Neural cell (in vitro differentiated cells): ENCODE measurements around the gene ELMO1. TPM values are rescaled to one million over a fixed set of nuclear protein-coding genes. Genes with fewer than 3 reads are reported as not detected.

ENCODE experiments used
- H2AFZ ChIP-seq: fragments of 200-600, 300-800 bp; sonication (generic), shearing (Covaris generic); 2 replicates; pipeline ENCODE4 v1.6.0; 2014; ENCODE audit warnings: low read depth, mild to moderate bottlenecking, antibody characterized with exemption, low read length, moderate library complexity
- H3F3A ChIP-seq: fragments of 200-600 bp; shearing (Covaris generic); 2 replicates; pipeline ENCODE4 v1.6.1; 2016; ENCODE audit warnings: mild to moderate bottlenecking, moderate library complexity, mixed read lengths, antibody characterized with exemption, low read length; ENCODE audit not compliant: insufficient read depth, poor library complexity, severe bottlenecking
- H3K27ac ChIP-seq: fragments of 200-600, 300-800 bp; sonication (generic), shearing (Covaris generic); 2 replicates; pipeline ENCODE4 v1.5.1; 2014; ENCODE audit warnings: mild to moderate bottlenecking, low read length, moderate library complexity
- H3K27me3 ChIP-seq: fragments of 300-800, 200-600 bp; sonication (generic), shearing (Covaris generic); 2 replicates; pipeline ENCODE4 v1.6.0; 2014; ENCODE audit warnings: mild to moderate bottlenecking, low read depth, low read length, moderate library complexity; ENCODE audit not compliant: insufficient read depth
- H3K36me3 ChIP-seq: fragments of 300-800, 200-600 bp; sonication (generic), shearing (Covaris generic); 2 replicates; pipeline ENCODE4 v1.5.1; 2014; ENCODE audit warnings: mild to moderate bottlenecking, antibody characterized with exemption, low read length, moderate library complexity; ENCODE audit not compliant: insufficient read depth
- H3K4me2 ChIP-seq: fragments of 300-800, 200-600 bp; sonication (generic), shearing (Covaris generic); 2 replicates; pipeline ENCODE4 v1.6.0; 2014; ENCODE audit warnings: mild to moderate bottlenecking, low read length
- H3K4me3 ChIP-seq: fragments of 300-800, 200-600 bp; sonication (generic), shearing (Covaris generic); 2 replicates; pipeline ENCODE4 v1.5.1; 2014; ENCODE audit warnings: mild to moderate bottlenecking, low read length, moderate library complexity
- H3K79me2 ChIP-seq: fragments of 200-600 bp; shearing (Covaris generic); replicated peaks from 2 replicates; pipeline ENCODE4 v1.6.0; 2014; ENCODE audit warnings: mild to moderate bottlenecking, low read length, moderate library complexity; ENCODE audit not compliant: insufficient read depth
- H3K9ac ChIP-seq: fragments of 300-800, 200-600 bp; sonication (generic), shearing (Covaris generic); 2 replicates; pipeline ENCODE4 v1.6.1; 2016; ENCODE audit warnings: mild to moderate bottlenecking, low read length, mixed read lengths
- H3K9me2 ChIP-seq: fragments of 200-600 bp; shearing (Covaris generic); 2 replicates; pipeline ENCODE4 v1.6.1; 2016; ENCODE audit warnings: mild to moderate bottlenecking, low read length, mixed read lengths; ENCODE audit not compliant: insufficient read depth
- H3K9me3 ChIP-seq: fragments of 200-600, 300-800 bp; sonication (generic), shearing (Covaris generic); 2 replicates; pipeline ENCODE4 v1.6.1; 2016; ENCODE audit warnings: mild to moderate bottlenecking, mixed run types, low read length, moderate library complexity, mixed read lengths
- H4K20me1 ChIP-seq: fragments of 200-600 bp; shearing (Covaris generic); 2 replicates; pipeline ENCODE4 v1.6.1; 2016; ENCODE audit warnings: mild to moderate bottlenecking, mixed run types; ENCODE audit not compliant: insufficient read depth
- EP300 ChIP-seq: fragments of 450-650 bp; conservative IDR thresholded peaks from 2 replicates; pipeline ENCODE4 v1.6.1; 2014; ENCODE audit warnings: antibody characterized with exemption, mild to moderate bottlenecking, moderate library complexity; ENCODE audit not compliant: poor library complexity, severe bottlenecking
- EZH2 ChIP-seq: fragments of 200-600, 300-800 bp; shearing (Covaris generic), sonication (generic); IDR thresholded peaks from 2 replicates; pipeline ENCODE4 v1.6.1; 2014; ENCODE audit warnings: antibody characterized with exemption, low read length, borderline replicate concordance, mild to moderate bottlenecking; ENCODE audit not compliant: insufficient read depth, poor library complexity, severe bottlenecking
- MXI1 ChIP-seq: fragments of 450-650 bp; conservative IDR thresholded peaks from 2 replicates; pipeline ENCODE4 v1.6.1; 2014; ENCODE audit warnings: antibody characterized with exemption, mild to moderate bottlenecking; ENCODE audit not compliant: poor library complexity, severe bottlenecking
- POLR2AphosphoS5 ChIP-seq: IDR thresholded peaks from 2 replicates; pipeline ENCODE4 v1.6.1; 2012
- RAD21 ChIP-seq: fragments of 450-650 bp; conservative IDR thresholded peaks from 2 replicates; pipeline ENCODE4 v1.6.1; 2014; ENCODE audit warnings: antibody characterized with exemption, mild to moderate bottlenecking, moderate library complexity
- REST ChIP-seq: IDR thresholded peaks from 2 replicates; pipeline ENCODE4 v1.6.1; 2012; ENCODE audit warnings: borderline replicate concordance
- SMC3 ChIP-seq: fragments of 450-650 bp; conservative IDR thresholded peaks from 2 replicates; pipeline ENCODE4 v1.6.1; 2014; ENCODE audit warnings: antibody characterized with exemption, mild to moderate bottlenecking, moderate library complexity; ENCODE audit not compliant: poor library complexity
- TAF1 ChIP-seq: IDR thresholded peaks from 2 replicates; pipeline ENCODE4 v1.6.1; 2012; ENCODE audit warnings: low read depth
- polyA plus RNA-seq: library from polyadenylated mRNA; depleted of rRNA; stranded (reverse); fragments of >200 nt; gene quantifications from 2 replicates; pipeline ENCODE4 v1.2.3, GENCODE V29; 2014
- TF ChIP-seq, protein P1 (sequence below): fragments of 450-650 bp; IDR thresholded peaks from 2 replicates; pipeline ENCODE4 v1.5.1; 2014; ENCODE audit warnings: antibody characterized with exemption, mild to moderate bottlenecking, moderate library complexity; ENCODE audit not compliant: poor library complexity, severe bottlenecking

Gene ELMO1
- polyA plus RNA-seq, 1 donor from 2014 or later: 12.2 TPM

- Histone ChIP-seq H3K27me3 (no peaks in the 10 kb centered on the region), H3F3A (no peaks in the 10 kb centered on the region), H2AFZ (no peak overlapping the region), H3K36me3 (no peaks in the 10 kb centered on the region), H4K20me1 (no peaks in the 10 kb centered on the region), H3K4me3 (no peak overlapping the region), H3K27ac (no peak overlapping the region), H3K9ac (no peak overlapping the region), H3K4me2 (no peak overlapping the region), H3K9me3 (no peaks in the 10 kb centered on the region), H3K9me2 (no peaks in the 10 kb centered on the region), H3K79me2 (no peaks in the 10 kb centered on the region)
- TF ChIP-seq REST (no peak), POLR2AphosphoS5 (no peak), EP300 (no peak), MXI1 (no peak), RAD21 (no peak), TAF1 (no peak), EZH2 (no peak), SMC3 (no peak)
- TF ChIP-seq, protein P1, sequence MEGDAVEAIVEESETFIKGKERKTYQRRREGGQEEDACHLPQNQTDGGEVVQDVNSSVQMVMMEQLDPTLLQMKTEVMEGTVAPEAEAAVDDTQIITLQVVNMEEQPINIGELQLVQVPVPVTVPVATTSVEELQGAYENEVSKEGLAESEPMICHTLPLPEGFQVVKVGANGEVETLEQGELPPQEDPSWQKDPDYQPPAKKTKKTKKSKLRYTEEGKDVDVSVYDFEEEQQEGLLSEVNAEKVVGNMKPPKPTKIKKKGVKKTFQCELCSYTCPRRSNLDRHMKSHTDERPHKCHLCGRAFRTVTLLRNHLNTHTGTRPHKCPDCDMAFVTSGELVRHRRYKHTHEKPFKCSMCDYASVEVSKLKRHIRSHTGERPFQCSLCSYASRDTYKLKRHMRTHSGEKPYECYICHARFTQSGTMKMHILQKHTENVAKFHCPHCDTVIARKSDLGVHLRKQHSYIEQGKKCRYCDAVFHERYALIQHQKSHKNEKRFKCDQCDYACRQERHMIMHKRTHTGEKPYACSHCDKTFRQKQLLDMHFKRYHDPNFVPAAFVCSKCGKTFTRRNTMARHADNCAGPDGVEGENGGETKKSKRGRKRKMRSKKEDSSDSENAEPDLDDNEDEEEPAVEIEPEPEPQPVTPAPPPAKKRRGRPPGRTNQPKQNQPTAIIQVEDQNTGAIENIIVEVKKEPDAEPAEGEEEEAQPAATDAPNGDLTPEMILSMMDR: no peak
Observed at GRCh38 chr7:36896956-36897590, 551.6 kb downstream of the ELMO1 start.

DNA sequence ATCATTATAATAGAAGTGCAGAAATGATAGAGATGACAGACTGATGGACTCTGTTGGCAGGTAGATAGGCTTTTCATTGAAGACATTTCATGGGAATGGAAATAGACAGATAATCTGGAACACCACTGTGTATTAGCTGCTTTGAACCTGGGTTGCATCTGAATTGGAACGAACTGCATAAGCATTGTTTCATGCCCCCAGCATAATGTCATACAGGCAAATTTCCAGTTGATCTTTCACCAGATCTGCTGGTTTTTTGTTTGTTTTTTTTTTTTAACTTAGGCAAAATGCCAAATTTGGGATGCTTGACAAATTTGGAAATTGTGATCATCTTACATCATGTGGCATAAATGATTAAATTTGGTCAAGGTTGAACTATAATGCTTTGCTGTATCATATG lies 552.2 kb downstream of the ELMO1 start:
- Histone ChIP-seq H4K20me1 (no peaks in the 10 kb centered on the region), H3K9ac (no peak overlapping the region), H3K9me2 (no peaks in the 10 kb centered on the region), H3K79me2 (no peaks in the 10 kb centered on the region), H3K27ac (no peak overlapping the region), H3K4me3 (no peak overlapping the region), H3K4me2 (no peak overlapping the region), H2AFZ (no peak overlapping the region), H3K9me3 (no peaks in the 10 kb centered on the region), H3K27me3 (no peaks in the 10 kb centered on the region), H3F3A (no peaks in the 10 kb centered on the region), H3K36me3 (no peaks in the 10 kb centered on the region)
- TF ChIP-seq, protein P1: no peak
- TF ChIP-seq REST (no peak), SMC3 (no peak), TAF1 (no peak), POLR2AphosphoS5 (no peak), MXI1 (no peak), EP300 (no peak), EZH2 (no peak), RAD21 (no peak)
